Measurements from ENCODE around the gene CD99.

DNA sequence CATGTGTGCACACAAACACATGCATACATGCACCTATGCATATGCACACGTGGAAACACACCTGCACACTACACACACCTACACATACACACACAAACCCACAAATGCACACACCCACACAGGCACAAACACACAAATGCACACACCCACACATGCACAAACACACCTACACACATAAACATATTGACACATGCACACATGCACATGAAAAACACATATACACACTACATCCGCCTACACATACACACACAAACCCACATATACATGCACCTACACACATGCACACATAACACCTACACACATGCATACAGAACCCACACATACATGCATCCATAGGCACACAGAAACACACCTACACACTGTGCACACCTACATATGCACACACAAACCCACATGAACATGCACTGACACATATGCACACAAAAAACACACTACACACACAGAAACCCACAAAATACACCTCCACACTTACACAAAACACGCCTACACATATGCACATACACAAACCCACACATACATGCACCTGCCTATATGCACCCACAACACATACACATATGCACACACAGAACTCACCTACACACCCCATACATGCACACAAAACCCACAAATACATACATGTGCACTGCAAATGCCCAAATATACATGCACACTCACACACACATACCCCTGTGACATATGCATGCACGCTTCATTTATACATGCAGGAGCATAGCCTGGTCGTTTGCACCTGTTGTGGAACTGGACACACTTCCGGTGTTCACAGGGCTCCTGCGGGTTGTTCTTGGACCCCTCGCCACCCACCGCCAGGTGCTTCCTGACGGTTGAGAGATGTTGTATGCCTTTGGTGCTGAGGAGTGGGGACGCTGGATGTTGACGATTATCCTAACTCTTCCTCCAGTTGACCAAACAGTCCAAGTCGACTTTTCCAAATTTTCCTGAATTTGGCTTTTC is 22.1 kb downstream of the CD99 start:
- TF ChIP-seq CTCF (IDR thresholded peaks at IDR 0.05) (no peak), POLR2A (IDR thresholded peaks at IDR 0.05) (no peak)
